Activated B cell treated with CpG ODN at 0.5 μM for 24 hours (primary cell): ENCODE measurements around the gene LIPI. TPM values are rescaled to one million over a fixed set of nuclear protein-coding genes. Genes with fewer than 3 reads are reported as not detected.

Experiments used
- ATAC-seq: fragments of 200-7000 bp; cut with Tn5 transposase; one replicate; pipeline ENCODE4 v1.10.0; 2021; ENCODE audit warnings: low read depth, mild to moderate bottlenecking, moderate library complexity
- CTCF ChIA-PET: fragments of 350-600 bp; sonication (Branson Sonifier 250); formaldehyde crosslinking; loops from one replicate; lab custom pipeline; 2021; ENCODE audit warnings: antibody characterized with exemption; lab: Charles Lee
- POLR2A ChIA-PET: fragments of 350-600 bp; sonication (Branson Sonifier 250); formaldehyde crosslinking; loops from one replicate; lab custom pipeline; 2021; ENCODE audit warnings: antibody characterized with exemption; lab: Charles Lee
- DNase-seq: peaks from one replicate; pipeline ENCODE4 v3.0.0; 2022
- H3K27ac Mint-ChIP-seq: one replicate; pipeline ENCODE4 v1.8.0; 2020; ENCODE audit warnings: mixed read lengths
- H3K27me3 Mint-ChIP-seq: one replicate; pipeline ENCODE4 v1.8.0; 2021; ENCODE audit warnings: mixed read lengths
- H3K36me3 Mint-ChIP-seq: one replicate; pipeline ENCODE4 v1.8.0; 2021; ENCODE audit warnings: low read depth, mixed read lengths
- H3K4me1 Mint-ChIP-seq: one replicate; pipeline ENCODE4 v1.8.0; 2021; ENCODE audit warnings: mixed read lengths
- H3K4me3 Mint-ChIP-seq: one replicate; pipeline ENCODE4 v1.8.0; 2020; ENCODE audit warnings: mild to moderate bottlenecking, mixed read lengths
- H3K9me3 Mint-ChIP-seq: one replicate; pipeline ENCODE4 v1.8.0; 2020; ENCODE audit warnings: mixed read lengths
- CTCF ChIP-seq: fragments of 200-600 bp; IDR thresholded peaks from one replicate; pipeline ENCODE4 v1.8.0; 2022; ENCODE audit warnings: antibody characterized with exemption, mild to moderate bottlenecking
- intact Hi-C: fragments of 100-400 bp; cut with micrococcal nuclease; formaldehyde crosslinking; loops from one replicate; pipeline ENCODE4 v1.15.1; 2024
- total RNA-seq: library from RNA; stranded (reverse); gene quantifications from 2 replicates; pipeline ENCODE4 v1.2.3, GENCODE V29; 2022

The LIPI gene
- total RNA-seq, 1 donor from 2014 or later = not detected

- peaks cover 4% of the 10 kb centered on the region for H3K4me1 Mint-ChIP-seq
- no peak for TF ChIP-seq CTCF
- ATAC-seq (no peak), DNase-seq (no peak)
- peaks cover 2% of the 10 kb centered on the region for H3K27me3 Mint-ChIP-seq
- ChIA-PET POLR2A (no interaction called here), CTCF (interaction anchor here (1.3 to 1.7 kb wide), 2 partner anchors 14 to 15 kb away, joined by 3 to 5 read pairs; no protein-coding TSS in a partner anchor)
- no peak overlapping the region for H3K4me3 Mint-ChIP-seq
- no peak overlapping the region for H3K27ac Mint-ChIP-seq
- no peaks in the 10 kb centered on the region for H3K36me3 Mint-ChIP-seq
- intact Hi-C loops = no loop called here
- H3K9me3 Mint-ChIP-seq = peaks cover 3% of the 10 kb centered on the region
These were observed 34.2 kb upstream of the LIPI start for GRCh38 chr21:14244911-14245310.

- H3K4me1 Mint-ChIP-seq = peaks cover 4% of the 10 kb centered on the region
- H3K27ac Mint-ChIP-seq = no peak overlapping the region
- ChIA-PET POLR2A (no interaction called here), CTCF (no interaction called here)
- no peak for ATAC-seq
- no peaks in the 10 kb centered on the region for H3K9me3 Mint-ChIP-seq
- H3K36me3 Mint-ChIP-seq = no peaks in the 10 kb centered on the region
- no peak for DNase-seq
- intact Hi-C loops = no loop called here
- H3K27me3 Mint-ChIP-seq = no peaks in the 10 kb centered on the region
- TF ChIP-seq CTCF = no peak
- H3K4me3 Mint-ChIP-seq = no peak overlapping the region
These were observed 33.1 kb upstream of the LIPI start for GRCh38 chr21:14243874-14244273.

GRCh38 chr21:14243461-14243860, 32.7 kb upstream of the LIPI start:
- no peak for TF ChIP-seq CTCF
- intact Hi-C loops = no loop called here
- no peak overlapping the region for H3K4me3 Mint-ChIP-seq
- H3K27me3 Mint-ChIP-seq = no peaks in the 10 kb centered on the region
- H3K36me3 Mint-ChIP-seq = no peaks in the 10 kb centered on the region
- DNase-seq (no peak), ATAC-seq (no peak)
- no peaks in the 10 kb centered on the region for H3K9me3 Mint-ChIP-seq
- H3K27ac Mint-ChIP-seq = no peak overlapping the region
- ChIA-PET CTCF (no interaction called here), POLR2A (no interaction called here)
- peaks cover 4% of the 10 kb centered on the region for H3K4me1 Mint-ChIP-seq

GRCh38 chr21:14241297-14241696, 30.5 kb upstream of the LIPI start:
- Mint-ChIP-seq H3K36me3 (no peaks in the 10 kb centered on the region), H3K4me1 (peaks cover 4% of the 10 kb centered on the region), H3K27me3 (no peaks in the 10 kb centered on the region), H3K4me3 (no peak overlapping the region), H3K9me3 (no peaks in the 10 kb centered on the region), H3K27ac (no peak overlapping the region)
- CTCF ChIA-PET = no interaction called here
- intact Hi-C loops = no loop called here
- no peak for TF ChIP-seq CTCF
- ATAC-seq (peak; percentile 34), DNase-seq (no peak)
- POLR2A ChIA-PET = no interaction called here

- DNase-seq = no peak
- peaks cover 4% of the 10 kb centered on the region for H3K4me1 Mint-ChIP-seq
- H3K36me3 Mint-ChIP-seq = no peaks in the 10 kb centered on the region
- no peak for TF ChIP-seq CTCF
- intact Hi-C loops = no loop called here
- peaks cover under 1% of the 10 kb centered on the region for H3K27me3 Mint-ChIP-seq
- H3K4me3 Mint-ChIP-seq = no peak overlapping the region
- POLR2A ChIA-PET = no interaction called here
- H3K9me3 Mint-ChIP-seq = no peaks in the 10 kb centered on the region
- CTCF ChIA-PET = interaction anchor here (1.4 kb wide), 1 partner anchor 13 kb away, joined by 3 read pairs; no protein-coding TSS in a partner anchor
- H3K27ac Mint-ChIP-seq = no peak overlapping the region
- ATAC-seq = no peak
These were observed 28.5 kb upstream of the LIPI start for GRCh38 chr21:14239281-14239680.
